ENCODE measurements around the gene TAC3. TPM values are rescaled to one million over a fixed set of nuclear protein-coding genes. Genes with fewer than 3 reads are reported as not detected.

Gene TAC3
- total and polyA plus RNA-seq, 2 donors from 2014 or later = not detected

GRCh38 chr12:57033431-57033830 lies 17.1 kb upstream of the TAC3 start:
- no peaks in the 10 kb centered on the region for H3K36me3 ChIP-seq (ENCODE audit: control insufficient read depth in 2 of 3, insufficient read depth in 3 of 3, low read length in 3 of 3)
- H3K4me3 ChIP-seq (ENCODE audit: low read length in 3 of 3) = no peak overlapping the region
- no peaks in the 10 kb centered on the region for H3K9me3 ChIP-seq (ENCODE audit: control insufficient read depth in 2 of 3, insufficient read depth in 1 of 3, low read length in 3 of 3)
- H3K27ac ChIP-seq (ENCODE audit: low read depth in 2 of 2, low read length in 2 of 2) = no peak overlapping the region
- no peak overlapping the region for H3K9ac ChIP-seq (ENCODE audit: low read length in 3 of 3)
- no peaks in the 10 kb centered on the region for H3K27me3 ChIP-seq (ENCODE audit: control insufficient read depth, insufficient read depth, low read length)
- TF ChIP-seq CTCF (IDR thresholded peaks at IDR 0.05; ENCODE audit: borderline replicate concordance, extremely low read depth, insufficient read depth) = no peak
- H3K4me1 ChIP-seq (ENCODE audit: control insufficient read depth in 2 of 3, insufficient read depth in 2 of 3, low read depth in 1 of 3, low read length in 3 of 3) = no peaks in the 10 kb centered on the region
- FAIRE-seq = no peak
- intact Hi-C loops (cut with DNase I) = no loop called here
- DNase-seq = no peak

GRCh38 chr12:57031789-57032188 lies 15.5 kb upstream of the TAC3 start:
- H3K9ac ChIP-seq (ENCODE audit: low read length in 3 of 3) = no peak overlapping the region
- H3K36me3 ChIP-seq (ENCODE audit: control insufficient read depth in 2 of 3, insufficient read depth in 3 of 3, low read length in 3 of 3) = no peaks in the 10 kb centered on the region
- TF ChIP-seq CTCF (IDR thresholded peaks at IDR 0.05; ENCODE audit: borderline replicate concordance, extremely low read depth, insufficient read depth) = no peak
- DNase-seq = no peak
- H3K4me3 ChIP-seq (ENCODE audit: low read length in 3 of 3) = no peak overlapping the region
- intact Hi-C loops (cut with DNase I) = no loop called here
- H3K4me1 ChIP-seq (ENCODE audit: control insufficient read depth in 2 of 3, insufficient read depth in 2 of 3, low read depth in 1 of 3, low read length in 3 of 3) = no peaks in the 10 kb centered on the region
- H3K27ac ChIP-seq (ENCODE audit: low read depth in 2 of 2, low read length in 2 of 2) = no peak overlapping the region
- no peak for FAIRE-seq
- H3K27me3 ChIP-seq (ENCODE audit: control insufficient read depth, insufficient read depth, low read length) = no peaks in the 10 kb centered on the region
- no peaks in the 10 kb centered on the region for H3K9me3 ChIP-seq (ENCODE audit: control insufficient read depth in 2 of 3, insufficient read depth in 1 of 3, low read length in 3 of 3)

- Histone ChIP-seq H3K4me1 (ENCODE audit: control insufficient read depth in 2 of 3, insufficient read depth in 2 of 3, low read depth in 1 of 3, low read length in 3 of 3) (no peaks in the 10 kb centered on the region), H3K27me3 (ENCODE audit: control insufficient read depth, insufficient read depth, low read length) (no peaks in the 10 kb centered on the region), H3K36me3 (ENCODE audit: control insufficient read depth in 2 of 3, insufficient read depth in 3 of 3, low read length in 3 of 3) (no peaks in the 10 kb centered on the region), H3K4me3 (ENCODE audit: low read length in 3 of 3) (no peak overlapping the region), H3K27ac (ENCODE audit: low read depth in 2 of 2, low read length in 2 of 2) (no peak overlapping the region), H3K9me3 (ENCODE audit: control insufficient read depth in 2 of 3, insufficient read depth in 1 of 3, low read length in 3 of 3) (no peaks in the 10 kb centered on the region), H3K9ac (ENCODE audit: low read length in 3 of 3) (no peak overlapping the region)
- FAIRE-seq (no peak), DNase-seq (no peak)
- intact Hi-C loops (cut with DNase I) = no loop called here
- TF ChIP-seq CTCF (IDR thresholded peaks at IDR 0.05; ENCODE audit: borderline replicate concordance, extremely low read depth, insufficient read depth) = no peak
Measured at GRCh38 chr12:57031138-57031725, 14.9 kb upstream of the TAC3 start.

- Histone ChIP-seq H3K27me3 (ENCODE audit: control insufficient read depth, insufficient read depth, low read length) (no peaks in the 10 kb centered on the region), H3K27ac (ENCODE audit: low read depth in 2 of 2, low read length in 2 of 2) (no peak overlapping the region), H3K4me3 (ENCODE audit: low read length in 3 of 3) (no peak overlapping the region), H3K9ac (ENCODE audit: low read length in 3 of 3) (no peak overlapping the region), H3K9me3 (ENCODE audit: control insufficient read depth in 2 of 3, insufficient read depth in 1 of 3, low read length in 3 of 3) (no peaks in the 10 kb centered on the region), H3K36me3 (ENCODE audit: control insufficient read depth in 2 of 3, insufficient read depth in 3 of 3, low read length in 3 of 3) (no peaks in the 10 kb centered on the region), H3K4me1 (ENCODE audit: control insufficient read depth in 2 of 3, insufficient read depth in 2 of 3, low read depth in 1 of 3, low read length in 3 of 3) (no peaks in the 10 kb centered on the region)
- DNase-seq = no peak
- intact Hi-C loops (cut with DNase I) = no loop called here
- no peak for FAIRE-seq
- TF ChIP-seq CTCF (IDR thresholded peaks at IDR 0.05; ENCODE audit: borderline replicate concordance, extremely low read depth, insufficient read depth) = no peak
Measured at GRCh38 chr12:57029457-57029856, 13.1 kb upstream of the TAC3 start.

All from kidney (tissue), 14 donors.